ENCODE data around the gene SLC16A12.

Gene SLC16A12, protein sequence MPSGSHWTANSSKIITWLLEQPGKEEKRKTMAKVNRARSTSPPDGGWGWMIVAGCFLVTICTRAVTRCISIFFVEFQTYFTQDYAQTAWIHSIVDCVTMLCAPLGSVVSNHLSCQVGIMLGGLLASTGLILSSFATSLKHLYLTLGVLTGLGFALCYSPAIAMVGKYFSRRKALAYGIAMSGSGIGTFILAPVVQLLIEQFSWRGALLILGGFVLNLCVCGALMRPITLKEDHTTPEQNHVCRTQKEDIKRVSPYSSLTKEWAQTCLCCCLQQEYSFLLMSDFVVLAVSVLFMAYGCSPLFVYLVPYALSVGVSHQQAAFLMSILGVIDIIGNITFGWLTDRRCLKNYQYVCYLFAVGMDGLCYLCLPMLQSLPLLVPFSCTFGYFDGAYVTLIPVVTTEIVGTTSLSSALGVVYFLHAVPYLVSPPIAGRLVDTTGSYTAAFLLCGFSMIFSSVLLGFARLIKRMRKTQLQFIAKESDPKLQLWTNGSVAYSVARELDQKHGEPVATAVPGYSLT

DNA sequence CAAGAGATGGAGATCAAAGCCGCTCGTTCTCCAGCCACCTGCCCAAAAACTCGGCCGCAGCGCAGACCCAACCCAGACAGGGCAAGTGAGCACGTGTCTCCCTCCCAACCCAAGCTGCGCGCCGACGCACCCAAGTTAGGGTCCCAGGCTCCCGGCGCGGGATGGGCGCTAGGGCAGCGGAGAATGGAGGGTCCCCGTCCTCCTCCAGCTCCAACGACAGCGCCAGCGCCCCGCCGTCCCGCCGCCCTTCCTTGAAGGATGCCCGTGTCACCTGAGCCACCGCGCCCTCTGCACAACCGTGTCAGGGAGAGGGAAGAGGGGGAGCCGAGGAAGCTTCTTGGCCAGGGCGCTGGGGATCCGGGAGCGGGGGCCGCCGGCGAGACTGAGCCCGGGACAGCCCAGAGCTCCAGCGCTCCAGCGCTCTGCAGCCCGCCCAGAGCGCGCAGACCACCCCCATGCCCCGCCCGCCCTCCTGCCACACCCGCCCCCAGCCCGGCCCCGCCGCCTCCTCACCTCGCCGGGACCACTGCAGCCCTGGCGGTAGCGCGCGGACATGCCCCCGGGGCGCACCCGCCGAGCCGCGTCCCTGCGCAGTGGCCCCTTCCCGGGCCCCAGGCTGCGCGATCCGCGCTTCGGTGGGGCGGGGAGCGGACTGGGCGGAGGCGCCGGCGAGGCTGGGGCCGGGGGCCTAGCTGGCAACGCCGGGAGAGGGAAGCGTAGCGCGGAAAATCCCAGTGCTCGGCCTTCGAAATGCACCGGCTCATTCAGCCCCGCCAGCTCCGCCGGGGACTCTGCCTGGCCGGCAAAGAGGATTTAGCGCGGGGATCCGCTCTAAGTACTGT is at the start of gene SLC16A12:
Gene SLC16A12, minus strand, starts transcription at position 424 of the 842 bp plus-strand sequence. CDS start 73,016 bp downstream, outside the sequence.
- peak; percentile 73 for DNase-seq

DNA sequence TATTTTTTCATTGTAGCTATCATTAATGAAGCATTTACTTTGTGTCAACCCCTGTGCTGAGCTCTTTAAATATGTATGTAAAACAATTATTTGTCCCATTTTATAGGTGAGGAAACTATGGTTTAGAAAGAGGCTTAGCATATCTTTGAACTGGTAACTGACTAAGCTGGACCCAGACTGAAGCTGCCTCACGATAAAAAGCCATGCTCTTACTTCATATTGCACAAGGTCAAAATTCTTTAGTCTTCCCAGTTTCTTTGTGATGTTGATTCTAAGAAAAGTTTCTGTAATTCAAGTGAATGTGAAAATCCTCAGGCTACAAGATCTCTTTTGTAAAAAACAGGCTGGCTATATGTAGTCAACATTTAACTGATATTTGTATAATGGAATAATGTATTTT is 46.6 kb upstream of the SLC16A12 start:
- DNase-seq: no peak

DNA sequence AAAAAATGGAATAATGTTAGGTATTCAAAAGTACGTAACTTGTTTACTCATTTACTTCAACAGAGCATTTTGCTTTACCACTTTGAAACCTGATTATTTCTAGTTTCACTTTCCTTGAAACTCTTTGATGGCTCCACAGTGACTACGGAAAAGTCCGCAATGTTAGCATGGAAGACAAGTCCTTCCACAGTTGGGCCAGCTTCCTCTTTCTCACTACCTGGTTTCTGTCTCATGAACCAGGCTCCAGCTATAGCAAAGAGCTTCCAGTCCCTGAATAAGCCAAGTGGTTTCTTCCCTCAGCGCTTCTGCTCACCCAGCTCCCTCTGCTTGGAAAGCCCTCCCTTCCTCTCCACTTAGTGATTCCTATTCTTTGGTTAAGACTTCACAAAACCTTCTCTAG is 44.8 kb upstream of the SLC16A12 start:
- DNase-seq: no peak

DNA sequence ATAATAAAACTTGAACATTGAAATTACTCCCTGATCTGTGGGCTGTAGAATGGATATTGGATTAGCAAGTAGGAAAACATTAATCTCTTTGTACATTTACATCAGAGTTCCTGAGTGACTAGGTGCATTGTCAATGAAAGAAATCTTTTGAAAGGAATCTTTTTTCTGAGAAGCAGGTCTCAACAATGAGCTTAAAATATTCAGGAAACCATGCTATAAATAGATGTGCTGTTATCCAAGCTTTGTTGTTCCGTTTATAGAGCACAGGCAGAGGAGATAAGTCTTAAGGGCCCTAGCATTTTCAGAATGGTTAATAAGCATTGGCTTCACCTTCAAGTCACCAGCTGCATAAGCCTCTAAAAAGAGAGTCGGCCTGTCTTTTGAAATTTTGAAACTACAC is 41.3 kb upstream of the SLC16A12 start:
- no peak for DNase-seq

DNA sequence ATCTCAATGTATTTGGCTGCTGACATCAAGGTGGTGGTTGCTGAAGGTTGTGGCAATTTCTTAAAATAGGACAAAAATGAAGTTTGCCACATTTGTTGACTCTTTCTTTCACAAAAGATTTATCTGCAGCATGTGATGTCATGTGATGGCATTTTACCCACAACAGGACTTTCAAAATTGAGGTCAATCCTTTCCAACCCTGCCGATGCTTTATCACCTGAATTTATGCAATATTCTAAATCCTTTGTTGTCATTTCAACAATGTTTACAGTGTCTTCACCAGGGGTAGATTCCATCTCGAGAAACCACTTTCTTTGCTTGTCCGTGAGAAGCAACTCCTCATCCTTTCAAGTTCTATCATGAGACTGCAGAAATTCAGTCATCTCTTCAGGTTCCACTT is 40.6 kb upstream of the SLC16A12 start:
- DNase-seq: no peak

DNA sequence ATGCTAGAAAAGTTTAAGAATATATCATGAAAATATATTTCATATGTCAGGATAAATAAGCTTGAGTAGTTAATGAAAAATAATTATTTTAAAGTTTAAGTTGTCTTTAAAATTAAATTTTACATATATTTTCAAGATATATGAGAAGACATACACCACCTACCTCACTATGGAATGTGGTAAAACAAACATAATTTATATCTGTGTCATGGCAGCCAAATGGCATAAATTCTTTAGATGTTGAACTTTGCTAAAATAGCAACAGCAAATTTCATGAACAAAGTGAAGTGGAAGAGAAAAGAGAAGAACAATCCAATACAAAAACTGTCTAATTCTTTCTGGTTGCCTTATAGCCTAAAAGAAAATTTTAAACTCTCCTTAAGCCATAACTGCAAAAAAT is 39.6 kb upstream of the SLC16A12 start:
- DNase-seq: no peak

DNA sequence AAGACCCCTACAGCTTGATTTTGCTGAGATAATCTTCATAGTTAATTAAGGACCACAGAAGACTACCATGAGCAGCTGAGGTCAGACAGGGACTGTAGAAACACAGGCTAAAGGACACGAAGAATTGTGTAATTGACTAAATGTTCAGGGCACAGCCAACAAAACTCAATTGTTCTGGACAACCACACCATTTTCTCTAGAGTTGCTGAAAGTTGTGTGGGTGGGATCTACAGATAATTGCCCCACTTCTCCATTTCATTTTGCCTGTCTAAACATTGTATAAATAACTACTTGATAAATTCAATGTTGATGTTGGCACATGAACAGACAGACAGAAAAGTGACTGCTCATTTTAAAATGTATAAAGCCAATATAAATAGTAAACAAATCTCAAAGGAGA is 39.0 kb upstream of the SLC16A12 start:
- no peak for DNase-seq

DNA sequence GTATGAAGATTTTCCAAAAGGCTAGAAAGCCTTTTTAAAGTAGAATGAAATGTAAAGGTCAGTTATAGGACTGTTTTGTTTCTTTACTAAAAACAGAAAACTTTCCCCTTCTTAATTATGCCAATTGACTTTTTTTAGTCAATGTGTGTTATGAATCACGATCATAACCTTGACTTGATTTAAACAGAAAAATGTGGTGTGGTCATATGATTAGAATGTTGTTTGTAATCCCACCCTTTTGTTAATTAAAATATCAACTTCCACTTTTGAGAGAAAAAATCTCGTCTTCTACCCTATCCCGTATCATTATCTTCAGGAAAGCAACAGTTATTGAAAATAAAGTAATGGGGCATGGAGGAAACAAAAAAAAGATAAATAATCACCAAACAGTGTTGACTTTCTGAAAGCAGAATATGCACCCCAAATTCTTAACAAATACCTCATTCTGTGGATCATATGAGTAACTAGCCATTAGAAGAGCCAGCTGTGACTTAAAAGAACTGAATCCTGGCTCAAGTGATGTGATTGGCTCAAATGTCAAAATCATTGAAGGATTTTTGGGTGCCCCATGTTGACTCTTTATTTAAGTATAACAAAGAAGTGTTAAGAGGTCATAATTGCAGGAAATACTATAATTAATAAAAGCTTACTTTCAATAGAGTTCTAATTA is 32.3 kb upstream of the SLC16A12 start:
- DNase-seq: no peak

DNA sequence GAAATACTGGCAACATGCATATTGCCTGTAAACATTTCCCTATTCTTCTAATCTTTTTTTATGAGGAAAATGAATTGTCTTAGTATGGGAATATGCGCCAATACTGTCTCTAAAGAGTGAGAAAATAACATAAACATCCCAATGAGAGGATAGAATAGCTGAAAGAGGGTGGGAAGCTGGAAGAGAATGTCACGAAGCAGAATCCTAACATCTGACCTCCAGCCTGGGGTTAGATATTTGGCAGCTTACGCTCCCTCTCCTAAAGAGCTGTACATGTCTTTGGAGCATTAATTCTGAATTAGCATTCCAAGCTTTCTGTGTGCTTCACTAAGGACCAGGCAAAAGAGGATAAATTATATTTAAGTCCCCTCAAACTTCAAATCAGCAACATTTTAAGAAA is 31.6 kb upstream of the SLC16A12 start:
- DNase-seq: no peak

DNA sequence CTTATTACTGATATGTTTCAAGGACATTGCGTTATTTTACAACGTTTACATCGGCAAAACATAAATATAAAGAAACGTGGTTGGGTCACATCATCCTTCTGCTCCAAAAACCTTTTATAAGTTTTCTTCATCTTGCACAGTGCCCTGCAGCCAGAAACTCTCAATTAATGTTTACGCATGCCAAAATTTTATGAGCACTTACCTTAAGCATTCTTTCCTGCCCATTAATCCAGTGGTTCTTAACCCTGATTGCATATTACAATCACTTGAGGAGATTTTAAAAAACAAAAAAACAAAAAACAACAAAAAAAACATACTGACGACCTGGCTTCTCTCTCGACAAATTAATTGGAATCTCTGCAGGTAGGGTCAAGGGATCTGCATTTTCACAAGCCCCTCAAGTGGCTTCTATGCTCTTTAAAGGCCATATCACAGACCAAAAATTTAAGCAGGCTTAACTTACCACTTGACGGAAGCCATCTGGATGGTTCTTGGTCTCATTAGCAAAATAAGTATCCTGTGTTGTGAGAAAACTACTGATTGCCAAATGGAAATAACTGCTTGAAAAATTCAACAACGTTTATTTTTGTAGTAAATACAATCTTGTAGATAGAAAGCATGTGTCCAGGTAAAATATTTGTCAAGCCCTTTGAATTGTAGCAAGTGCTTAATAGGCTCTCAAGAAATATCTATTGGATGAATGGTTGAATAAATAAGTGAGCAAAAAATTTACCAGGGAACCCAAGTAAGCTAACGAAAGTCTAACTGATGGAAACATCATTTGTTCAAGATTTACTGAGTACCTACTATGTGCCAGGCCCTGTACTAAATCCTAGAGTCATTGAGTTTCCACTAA is 30.9 kb upstream of the SLC16A12 start:
- DNase-seq: no peak

DNA sequence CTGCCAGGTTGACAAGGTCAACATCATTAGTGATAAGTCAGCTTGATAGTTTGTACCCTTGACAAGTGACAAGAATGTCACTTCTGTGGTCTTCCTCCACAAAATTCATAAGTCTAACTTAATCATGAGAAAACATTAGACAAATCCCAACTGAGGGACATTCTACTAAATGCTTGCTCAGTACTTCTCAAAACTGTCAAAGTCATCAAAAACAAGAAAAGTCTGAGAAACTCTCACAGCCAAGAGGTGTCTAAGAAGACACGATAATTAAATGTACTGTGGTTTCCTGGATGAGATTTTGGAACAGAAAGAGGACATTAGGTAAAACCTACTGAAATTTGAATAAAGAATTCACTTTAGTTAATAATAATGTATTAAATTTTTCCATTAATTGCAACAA is 29.8 kb upstream of the SLC16A12 start:
- no peak for DNase-seq

DNA sequence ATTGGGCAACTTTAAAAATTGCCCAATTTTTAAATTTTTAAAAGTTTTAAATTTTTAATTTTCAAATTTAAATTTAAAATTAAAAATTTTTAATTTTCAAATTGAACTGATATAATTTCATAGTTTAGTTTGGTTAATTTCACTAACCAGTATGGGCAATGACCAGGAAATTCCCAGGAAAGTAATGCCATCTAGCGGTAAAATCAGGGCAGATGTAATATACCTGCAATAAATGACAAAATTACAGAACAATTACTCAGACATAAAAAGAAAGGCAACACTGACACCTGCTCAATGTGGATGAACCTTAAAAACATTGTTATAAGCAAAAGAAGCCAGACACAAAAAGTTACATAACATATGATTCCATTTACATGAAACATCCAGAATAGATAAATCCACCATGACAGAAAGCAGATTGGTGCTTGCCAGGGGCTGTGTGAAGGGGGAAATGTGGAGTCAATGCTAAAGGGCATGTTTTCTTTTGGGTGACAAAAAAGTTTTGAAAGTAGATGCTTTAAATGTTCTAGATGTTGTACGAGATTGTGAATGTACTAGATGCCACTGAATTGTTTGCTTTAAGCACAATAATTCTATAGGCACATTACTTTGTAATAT is 28.6 kb upstream of the SLC16A12 start:
- DNase-seq: peak; percentile 33

DNA sequence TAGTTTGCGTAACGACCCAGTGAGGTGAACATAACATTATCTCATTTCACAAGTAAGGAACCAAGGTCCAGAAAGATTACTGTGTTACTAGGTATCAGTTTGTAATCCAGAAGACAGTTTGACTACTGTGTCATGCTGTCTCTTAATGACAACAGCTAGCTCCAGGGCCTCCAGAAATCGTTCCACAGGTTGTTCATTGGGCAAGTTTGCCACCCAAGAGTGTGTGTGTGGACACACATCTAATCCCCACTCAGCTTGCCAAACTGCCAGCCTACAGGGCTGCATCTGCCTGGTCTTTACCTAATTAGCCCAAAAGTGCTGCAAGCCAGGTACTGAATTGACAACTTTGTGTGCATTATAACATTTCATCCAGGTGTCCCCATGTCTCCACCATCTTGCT is 27.9 kb upstream of the SLC16A12 start:
- DNase-seq: no peak

DNA sequence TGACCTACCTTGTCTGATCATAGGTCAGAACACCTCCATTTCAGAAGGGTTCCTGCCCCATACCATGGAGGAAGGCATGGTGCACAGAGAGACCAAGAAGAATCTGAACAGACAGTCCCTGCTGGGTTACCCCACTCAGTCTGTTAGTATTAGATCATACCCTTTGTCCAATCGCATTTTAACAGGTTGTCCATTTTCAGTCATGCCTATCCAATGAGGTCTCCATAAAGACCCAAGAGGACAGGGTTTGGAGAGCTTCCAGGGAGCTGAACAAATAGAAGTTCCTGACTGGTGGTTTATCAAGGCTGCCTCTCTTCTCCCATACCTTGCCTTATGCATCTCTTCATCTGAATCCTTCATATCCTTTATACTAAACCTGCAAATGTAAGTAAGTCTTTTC is 21.2 kb upstream of the SLC16A12 start:
- no peak for DNase-seq

DNA sequence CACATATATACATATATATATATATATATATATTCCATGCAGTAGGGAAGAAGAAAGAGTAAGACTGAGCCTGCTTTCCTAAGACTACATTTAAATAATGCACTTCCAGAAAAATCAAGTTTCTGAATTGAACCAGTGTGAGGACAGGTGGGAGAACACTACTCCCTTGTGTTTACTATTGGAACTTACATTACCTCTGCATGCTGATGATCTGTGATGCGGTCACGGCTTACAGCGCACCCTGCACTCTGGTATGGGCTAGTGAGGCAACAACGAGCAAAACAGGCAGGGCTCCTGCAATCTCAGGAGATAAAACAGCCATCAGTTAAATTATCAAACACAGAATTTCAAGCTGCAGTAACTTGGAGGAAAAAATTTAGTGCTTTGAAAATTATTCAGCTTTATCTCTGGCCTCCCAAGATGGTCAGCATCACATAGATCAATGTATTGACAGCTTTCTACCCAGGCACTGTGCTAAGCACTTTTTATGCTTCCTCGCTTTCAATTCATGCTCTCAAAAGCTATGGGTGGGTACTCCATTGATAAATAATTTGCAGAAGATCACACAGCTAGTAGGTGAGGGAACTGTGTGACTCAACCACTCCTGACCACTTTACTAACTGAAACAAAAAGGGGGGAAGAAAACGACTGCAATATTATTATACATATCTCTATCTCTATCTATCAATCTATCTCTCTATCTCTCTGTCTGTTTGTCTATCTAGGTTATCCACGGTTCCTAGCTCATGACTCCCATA is 20.5 kb upstream of the SLC16A12 start:
- DNase-seq: no peak

DNA sequence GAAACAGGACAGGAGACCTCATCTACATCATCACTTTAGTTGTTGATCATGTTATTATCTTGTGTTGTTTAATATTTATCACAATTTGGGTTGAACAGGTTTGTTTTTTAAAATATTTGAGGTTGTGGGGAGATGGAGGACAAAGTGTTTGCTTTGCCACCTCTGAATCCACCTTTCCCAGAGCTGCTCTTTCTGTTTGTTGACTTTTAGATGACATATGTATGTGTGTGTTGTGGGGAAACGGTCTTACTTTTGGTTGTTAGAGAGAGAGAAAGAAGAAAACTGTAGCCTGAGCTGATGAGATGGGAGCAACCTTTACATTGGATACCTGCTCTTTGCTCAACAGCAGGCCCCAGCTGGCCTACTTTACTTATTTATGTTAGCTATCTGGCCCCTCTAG is 19.0 kb upstream of the SLC16A12 start:
- no peak for DNase-seq

DNA sequence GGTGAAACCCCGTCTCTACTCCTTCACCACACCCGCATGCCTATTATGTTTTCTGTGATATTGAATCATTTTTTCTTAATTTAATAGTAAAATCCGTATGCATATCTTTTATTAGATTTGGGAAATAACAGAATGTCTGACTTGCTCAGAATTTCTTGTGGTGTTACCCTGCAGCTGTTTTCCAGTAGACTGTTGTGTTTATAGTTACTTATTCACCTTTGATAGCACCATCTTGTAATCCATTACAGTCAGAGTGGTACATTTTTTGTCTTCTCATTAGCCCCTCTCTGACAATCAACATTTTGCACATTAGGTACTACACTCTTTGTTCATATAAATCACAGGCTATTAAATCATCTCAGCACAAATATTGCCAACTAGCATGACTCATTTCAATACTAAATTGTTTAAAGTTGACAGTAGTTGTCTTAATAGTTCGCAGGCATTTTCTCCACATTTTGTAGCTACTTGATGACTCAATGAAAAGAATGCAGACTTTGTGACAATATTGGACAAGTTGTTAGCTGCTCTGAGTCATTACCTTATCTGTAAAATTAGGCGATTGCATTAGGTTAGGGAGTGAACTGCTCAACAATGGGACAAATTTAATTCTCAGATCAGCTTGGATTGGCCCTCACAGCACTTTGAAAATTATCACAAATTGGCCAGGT is 17.8 kb upstream of the SLC16A12 start:
- DNase-seq: no peak

DNA sequence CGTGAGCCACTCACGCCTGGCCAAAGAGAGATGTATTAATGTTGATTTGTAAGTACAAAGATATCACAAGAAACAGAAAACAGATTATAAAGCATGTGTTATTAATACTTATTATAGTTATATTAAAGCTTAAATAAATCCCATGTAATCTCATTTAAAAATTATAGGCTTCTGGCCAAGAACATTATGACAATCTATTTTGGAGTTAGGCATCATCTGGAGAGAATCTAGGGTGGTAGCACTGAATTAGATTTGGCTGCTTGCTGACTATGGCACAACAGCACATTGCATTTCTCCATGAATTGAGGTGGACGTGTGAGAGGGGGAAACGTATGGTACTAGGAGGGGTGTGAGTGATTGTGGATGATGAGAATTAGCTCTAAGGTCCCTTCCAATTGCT is 16.8 kb upstream of the SLC16A12 start:
- DNase-seq: no peak

DNA sequence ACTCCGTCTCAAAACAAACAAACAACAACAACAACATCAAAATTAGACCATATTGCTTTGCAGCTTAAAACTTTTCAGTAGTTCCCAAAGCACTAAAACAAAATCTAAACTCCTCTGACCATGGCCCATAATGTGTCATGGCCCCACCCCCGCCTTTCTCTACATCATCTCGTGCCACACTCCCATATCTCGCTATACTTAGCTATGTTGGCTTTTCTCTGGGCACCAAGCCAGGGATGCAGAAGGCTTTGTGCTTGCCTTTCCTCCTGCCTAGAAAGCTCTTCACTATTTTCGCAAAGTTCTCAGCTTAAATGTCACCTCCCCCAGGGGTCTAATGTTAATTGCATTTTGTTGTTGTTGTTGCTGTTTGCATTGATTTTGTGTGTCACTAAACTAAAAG is 15.1 kb upstream of the SLC16A12 start:
- DNase-seq: no peak

DNA sequence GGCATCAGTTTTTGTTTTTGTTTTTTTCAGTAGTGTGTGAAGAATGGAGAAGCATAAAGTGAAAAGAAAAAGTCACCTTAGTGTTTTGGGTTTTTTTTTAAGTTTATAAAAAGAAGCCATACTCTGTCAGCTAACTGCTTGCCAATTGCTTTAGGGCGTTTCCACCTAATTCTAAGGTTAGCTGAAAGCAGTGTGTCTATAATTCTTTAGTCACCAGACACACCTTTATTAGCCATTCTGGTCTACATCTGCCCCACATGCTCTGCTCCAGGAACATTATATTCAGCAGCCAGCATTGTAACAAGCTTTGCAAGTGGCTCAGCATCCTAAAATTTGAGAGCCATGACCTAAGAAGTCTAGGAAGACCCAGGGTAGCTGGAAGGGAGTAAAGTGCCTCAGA is 14.1 kb upstream of the SLC16A12 start:
- DNase-seq: no peak

DNA sequence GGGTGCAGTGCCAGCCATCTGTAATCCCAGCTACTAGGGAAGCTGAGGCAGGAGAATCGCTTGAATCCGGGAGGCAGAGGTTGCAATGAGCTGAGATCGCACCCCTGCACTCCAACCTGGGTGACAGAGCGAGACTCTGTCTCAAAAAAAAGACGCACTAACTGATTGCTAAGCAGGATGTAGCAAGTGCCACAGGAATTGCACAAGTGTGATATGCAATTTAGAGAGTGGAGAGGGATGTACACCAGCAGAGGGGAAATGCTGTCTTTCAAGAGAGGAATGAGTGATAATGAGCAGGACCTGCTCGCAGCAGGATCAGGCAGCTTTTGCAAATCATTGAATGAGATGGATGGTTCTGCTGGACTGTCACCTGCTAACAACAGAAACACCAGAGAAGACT is 13.3 kb upstream of the SLC16A12 start:
- no peak for DNase-seq

Data from retina (tissue), 1 donor.